GM11168 (cell line): ENCODE results near the gene PCID2.
"Not testable (repeated sequence)": the region's sequence is repeated elsewhere in the genome, so short reads cannot be mapped to it uniquely, and the experiment has no call there.

ENCODE experiments used
- in situ Hi-C: fragments of 300-500 bp; cut with MboI; formaldehyde crosslinking; loops from one replicate; pipeline ENCODE4 v1.12.0; 2022; ENCODE audit warnings: low sequenced_read_pairs; ENCODE audit not compliant: unreplicated experiment

PCID2 gene

DNA sequence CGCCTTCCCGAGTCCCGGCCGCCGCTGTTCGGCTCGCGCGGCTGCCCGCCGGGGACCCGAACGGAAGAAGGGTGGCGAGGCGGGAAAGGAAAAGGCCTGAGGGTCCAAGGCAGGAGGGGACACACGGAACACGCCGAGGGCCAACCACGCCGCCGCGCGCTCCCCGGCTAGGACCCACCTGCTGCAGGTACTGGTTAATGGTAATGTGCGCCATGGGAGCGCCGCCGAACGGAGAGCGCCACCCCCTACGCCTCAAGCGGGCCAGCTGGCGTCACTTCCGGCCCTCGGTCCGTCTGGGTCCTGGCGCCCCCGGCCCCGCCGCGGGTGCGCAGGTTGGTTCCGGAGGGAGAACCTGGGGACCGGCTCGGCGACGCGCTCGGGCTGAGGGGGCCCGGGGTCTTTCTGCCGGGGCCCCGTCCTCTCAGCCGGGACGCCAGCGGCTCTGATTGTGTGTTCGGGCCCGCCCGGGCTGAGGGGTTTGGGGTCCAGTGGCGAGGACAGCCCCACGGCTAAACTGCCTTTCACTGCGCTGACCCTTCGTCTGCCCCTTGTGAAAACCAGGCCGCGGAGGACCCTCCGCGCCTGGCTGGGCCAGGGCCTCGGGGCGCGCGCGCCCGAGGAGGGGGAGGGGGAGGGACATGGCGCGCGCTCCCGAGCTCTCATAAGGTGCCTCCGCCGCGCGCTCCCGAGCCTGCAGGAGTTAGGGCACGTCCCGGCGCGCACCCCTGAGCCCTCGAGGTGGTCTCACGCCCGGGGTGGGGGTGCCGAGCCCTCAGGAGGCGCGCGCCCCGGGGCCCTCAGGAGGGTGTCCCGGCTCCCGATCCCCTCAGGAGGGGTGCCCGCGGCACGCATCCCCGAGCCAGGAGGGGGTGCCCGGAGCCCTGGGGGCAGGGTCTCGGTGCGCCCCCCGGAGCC lies at the start of gene PCID2:
PCID2 (minus strand) TSS at position 249 of the 915 bp plus-strand sequence; CDS start at position 214, 35 bp downstream.
- in situ Hi-C loops: no loop called here

DNA sequence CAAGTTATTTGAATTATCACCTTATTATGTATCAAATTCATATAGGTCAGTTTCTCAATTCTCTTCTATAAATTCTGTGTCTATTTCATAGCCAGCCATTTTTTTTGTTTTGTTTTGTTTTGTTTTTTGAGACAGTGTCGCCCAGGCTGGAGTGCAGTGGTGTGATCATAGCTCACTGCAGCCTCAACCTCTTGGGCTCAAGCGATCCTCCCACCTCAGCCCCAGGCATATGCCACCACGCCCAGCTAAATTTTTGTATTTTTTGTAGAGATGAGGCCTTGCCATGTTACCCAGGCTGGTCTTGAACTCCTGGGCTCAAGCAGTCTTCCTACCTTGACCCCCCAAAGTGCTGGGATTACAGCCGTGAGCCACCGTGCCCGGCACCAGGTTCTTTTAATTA lies 49.4 kb upstream of the PCID2 start:
- in situ Hi-C loops: not testable (repeated sequence)

DNA sequence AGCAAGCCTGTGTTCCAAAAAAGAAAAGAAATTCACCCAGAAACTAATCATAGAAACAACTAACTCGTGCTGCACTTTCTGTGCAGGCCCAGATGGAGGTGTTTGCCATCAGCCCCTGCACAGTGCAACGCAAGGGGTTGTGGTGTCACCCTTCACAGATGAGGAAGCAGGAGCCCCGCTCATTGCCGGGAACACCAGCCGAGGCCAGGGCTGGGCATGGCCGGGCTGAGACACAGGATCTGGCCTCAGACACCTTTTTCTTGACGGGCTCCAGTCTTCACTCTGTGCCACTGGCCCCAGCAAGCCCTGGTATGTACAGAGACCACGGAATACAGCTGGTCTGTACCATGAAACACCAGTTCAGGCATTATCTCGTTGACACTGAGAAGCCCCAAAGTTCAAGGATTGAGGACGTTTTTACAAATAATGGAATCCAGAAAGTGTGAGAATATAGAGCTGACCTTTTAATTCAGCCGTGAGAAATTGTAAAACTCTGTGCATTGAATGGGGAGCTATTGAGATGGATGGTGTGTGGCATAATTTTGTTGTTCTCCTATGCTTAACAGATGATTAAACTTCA lies 44.1 kb upstream of the PCID2 start:
- in situ Hi-C loops: no loop called here

DNA sequence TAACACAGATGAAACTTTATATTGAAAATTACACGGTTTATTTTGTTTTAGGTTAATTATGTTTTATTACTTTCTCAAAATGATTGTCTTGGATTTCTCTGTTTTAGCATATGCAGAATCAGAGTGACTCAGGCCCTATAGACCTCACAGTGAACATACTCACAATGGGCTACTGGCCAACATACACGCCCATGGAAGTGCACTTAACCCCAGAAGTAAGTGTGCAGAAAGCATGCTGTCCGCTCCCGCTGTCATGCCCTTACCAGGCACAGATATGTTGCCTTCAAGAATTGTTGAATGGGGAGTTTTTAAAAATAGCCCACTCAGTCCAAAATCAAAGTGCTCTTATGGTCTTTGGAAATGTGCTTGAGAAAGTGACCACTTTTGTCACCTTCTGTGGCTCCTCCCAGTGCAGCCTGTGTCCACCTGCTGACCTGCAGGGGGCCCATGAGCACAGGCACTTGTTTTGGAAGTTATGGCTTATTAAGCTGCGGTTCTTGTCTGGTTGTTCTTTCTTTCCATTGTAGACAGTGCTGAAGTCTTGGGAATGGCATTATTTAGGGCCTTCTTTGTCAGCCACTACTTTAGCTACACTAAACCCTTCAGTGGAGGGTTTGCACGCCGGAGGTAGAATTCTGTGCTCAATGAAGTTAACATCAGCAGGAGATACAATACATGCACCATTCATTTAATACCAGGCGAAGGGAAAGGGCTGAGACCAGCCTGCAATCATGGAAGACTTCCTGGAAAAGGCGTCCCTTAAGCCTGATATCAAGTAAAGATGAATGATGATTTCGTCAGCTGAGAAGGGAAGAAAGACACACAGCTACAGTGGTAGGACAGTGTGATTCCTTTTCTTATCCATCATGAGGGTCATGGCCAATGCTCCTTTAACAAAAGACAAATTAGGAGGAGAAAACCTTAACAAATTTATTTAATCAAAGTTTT lies 37.7 kb upstream of the PCID2 start:
- in situ Hi-C loops: no loop called here

DNA sequence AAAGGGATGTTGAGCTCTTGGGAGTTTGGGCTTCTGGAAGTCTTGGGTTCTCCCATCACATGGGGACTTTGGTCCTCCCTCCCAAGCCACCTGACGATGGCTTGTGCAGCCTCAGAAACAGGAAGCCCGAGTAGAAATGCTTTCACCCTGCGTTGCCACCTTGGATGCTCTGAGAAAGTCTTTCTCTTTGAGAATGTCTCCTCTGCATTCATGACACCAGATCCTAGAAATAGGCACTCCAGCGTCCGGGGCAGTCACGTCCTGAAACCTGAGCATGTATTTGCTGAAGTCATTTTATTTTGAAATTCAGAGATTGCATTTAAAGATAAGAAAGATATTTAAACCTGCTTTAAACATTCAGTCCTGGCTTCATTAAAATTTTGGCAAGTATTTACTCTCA lies 35.4 kb upstream of the PCID2 start:
- in situ Hi-C loops: no loop called here

- in situ Hi-C loops: not testable (repeated sequence)
These were observed 33.2 kb upstream of the PCID2 start for GRCh38 chr13:113241623-113242022.

DNA sequence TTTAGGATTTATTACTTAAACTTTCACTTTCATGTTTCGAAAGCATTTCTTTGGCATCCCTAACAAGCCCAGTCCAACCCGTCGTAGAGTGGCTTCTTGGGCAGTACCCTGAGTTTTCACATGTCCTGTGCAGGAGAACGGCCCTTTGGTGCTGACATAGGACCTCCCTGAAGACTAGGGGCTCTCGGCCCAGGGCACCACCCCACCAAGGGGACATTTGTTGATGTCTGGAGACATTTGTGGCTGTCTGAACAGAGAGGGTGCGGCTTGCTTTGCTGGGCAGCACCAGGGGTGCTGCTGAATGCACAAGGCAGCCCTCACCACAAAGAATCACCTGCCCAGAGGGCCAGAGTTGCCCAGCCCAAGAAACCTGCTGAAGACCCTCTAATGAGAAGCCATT lies 31.5 kb upstream of the PCID2 start:
- in situ Hi-C loops: no loop called here

DNA sequence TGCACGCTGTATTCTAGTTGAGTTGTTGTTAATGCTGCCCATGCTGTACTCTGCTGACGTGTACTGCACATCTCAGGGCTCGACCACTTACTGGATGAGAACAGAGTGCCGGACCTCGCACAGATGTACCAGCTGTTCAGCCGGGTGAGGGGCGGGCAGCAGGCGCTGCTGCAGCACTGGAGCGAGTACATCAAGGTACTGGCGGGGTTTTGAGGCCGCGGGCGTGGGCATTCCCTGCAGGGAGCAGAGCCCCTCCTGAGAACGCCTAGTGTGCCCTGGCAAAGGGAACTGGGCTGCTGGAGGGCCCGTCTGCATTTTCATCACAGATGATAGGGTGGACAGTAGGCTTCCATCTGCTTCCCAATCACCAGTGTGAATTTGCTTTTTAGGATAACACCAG lies 30.9 kb upstream of the PCID2 start:
- in situ Hi-C loops: no loop called here

GRCh38 chr13:113238536-113238935 lies 30.1 kb upstream of the PCID2 start:
- in situ Hi-C loops: no loop called here

- in situ Hi-C loops: no loop called here
These were observed 24.6 kb upstream of the PCID2 start for GRCh38 chr13:113233101-113233500.

DNA sequence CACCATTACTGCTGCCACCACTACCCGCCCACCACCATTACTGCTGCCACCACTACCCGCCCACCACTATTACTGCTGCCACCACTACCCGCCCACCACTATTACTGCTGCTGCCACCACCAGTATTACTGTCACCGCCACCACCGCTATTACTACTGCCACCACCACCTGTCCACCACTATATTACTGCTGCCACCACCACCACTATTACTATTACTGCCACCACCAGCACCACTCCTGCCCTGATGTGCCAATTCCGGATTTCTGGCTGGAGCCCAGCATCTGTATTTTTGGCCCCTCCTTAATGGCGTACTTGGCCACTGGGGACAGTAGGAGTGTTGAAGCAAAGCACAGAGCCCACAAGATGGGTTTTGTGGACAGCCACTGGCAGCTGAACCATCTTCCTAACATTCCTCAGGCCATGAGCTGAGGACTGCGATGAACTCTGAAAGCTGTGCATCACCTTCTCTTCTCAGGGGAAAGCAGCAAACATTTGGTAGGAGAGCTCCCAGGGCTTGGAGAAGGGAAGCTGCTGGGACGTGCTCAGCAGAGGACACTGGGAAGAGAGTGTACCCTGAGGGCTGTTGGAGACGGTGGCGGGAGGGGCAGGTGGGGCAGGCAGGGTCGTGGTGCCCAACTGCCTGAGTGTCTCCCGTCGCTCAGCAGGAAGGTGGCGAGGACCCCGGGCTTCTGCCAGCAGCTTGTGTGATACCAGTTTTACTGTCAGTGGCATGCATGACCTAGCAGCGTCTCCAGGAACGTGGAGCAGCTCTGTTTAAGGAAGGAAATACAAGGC lies 23.9 kb upstream of the PCID2 start:
- in situ Hi-C loops: no loop called here

GRCh38 chr13:113231306-113232207 lies 23.1 kb upstream of the PCID2 start:
- in situ Hi-C loops: no loop called here

DNA sequence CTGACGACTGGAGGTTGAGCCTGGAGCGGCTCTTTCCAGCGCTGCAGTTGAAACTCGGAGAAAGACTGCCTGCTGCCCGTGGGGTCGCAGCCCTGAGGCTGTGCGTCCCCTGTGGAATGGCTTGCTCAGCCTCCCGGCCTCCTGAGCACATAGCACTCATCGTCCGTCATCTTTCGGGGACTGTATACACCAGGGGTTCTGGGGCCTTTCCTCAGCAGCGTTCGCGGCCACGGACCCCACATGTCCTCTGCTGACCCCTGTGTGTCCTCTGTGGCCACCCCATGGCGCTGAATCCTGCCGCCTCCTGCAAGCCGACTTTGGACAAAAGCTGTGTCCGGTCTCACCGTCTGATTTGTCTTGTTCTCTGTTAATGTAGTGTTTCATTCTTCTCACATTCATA lies 21.3 kb upstream of the PCID2 start:
- in situ Hi-C loops: no loop called here

GRCh38 chr13:113229161-113229560 lies 20.7 kb upstream of the PCID2 start:
- in situ Hi-C loops: no loop called here

- in situ Hi-C loops: no loop called here
These were observed 18.5 kb upstream of the PCID2 start for GRCh38 chr13:113226873-113227450.

DNA sequence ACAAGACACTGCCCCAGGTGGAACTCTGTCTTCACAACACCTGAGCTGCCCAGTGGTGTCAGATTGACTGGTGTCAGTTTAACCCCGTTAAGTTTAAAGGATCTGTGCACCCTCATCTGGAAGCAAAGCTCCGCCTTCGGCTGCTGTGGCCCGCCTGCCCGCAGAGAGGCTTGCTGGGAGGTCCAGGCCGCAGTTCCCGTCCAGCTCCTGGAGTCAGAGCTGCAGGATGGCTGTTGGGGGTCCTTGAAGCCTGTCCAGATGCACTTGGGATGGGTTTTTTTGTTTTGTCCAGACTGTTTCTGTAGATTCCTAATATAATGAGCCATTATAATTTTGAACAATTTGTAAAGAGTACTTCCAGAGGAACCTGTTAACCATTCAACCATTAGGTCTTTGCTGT lies 17.0 kb upstream of the PCID2 start:
- in situ Hi-C loops: no loop called here

DNA sequence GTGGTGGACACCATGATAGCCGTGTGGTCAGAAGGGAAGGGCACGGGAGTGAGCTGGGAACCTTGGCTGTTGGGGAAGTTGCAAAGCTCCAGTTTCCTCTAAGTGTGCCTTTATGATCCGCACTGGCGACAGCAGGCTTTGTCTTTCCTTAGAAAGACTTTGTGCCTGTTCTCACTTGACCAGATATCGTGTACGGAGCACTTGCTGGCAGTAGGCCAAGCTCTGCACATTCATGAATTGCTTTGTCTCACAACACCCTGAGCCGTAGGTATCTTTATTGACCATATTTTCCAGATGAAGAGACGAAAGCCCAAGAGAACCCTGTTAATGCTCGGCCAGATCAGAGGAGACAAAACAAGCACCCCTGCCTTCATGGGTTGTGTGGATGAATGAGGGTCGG lies 16.0 kb upstream of the PCID2 start:
- in situ Hi-C loops: no loop called here

GRCh38 chr13:113223070-113223469 lies 14.6 kb upstream of the PCID2 start:
- in situ Hi-C loops: no loop called here

DNA sequence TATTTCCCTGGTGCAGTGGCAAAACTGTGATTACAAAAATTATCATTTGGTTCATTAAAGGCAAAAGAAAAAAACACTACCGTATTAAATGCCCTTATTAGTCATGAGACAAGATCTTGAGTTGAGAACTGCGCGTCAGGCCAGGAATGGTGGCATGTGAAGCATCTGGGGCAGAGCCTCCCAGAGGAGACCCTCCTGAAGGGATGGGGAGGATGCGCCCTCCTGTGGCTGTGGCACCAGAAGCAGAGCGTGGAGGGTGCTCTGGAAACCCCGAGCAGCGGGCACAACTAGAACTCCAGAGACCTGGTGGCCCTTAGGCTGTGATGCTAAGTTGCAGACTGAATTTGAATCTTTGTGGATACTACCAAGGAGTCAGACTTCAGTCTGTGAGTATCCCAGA lies 12.4 kb upstream of the PCID2 start:
- in situ Hi-C loops: no loop called here
